D721Med (cell line): ENCODE measurements around the gene KY.

Source experiments
- DNase-seq: peaks from one replicate; pipeline ENCODE4 v3.0.0; 2011; ENCODE audit warnings: low spot score; ENCODE audit not compliant: insufficient read length
- FAIRE-seq: peaks from 2 replicates; lab custom pipeline; 2011; peaks lifted over from hg19 to GRCh38; lab: Jason Lieb, UNC
- TF ChIP-seq, protein P1 (sequence below): IDR thresholded peaks from 2 replicates; pipeline ENCODE4 v1.5.1; 2012; ENCODE audit warnings: mild to moderate bottlenecking, control low read depth; ENCODE audit not compliant: insufficient read depth; ENCODE audit errors: missing control alignments

The KY gene

DNA sequence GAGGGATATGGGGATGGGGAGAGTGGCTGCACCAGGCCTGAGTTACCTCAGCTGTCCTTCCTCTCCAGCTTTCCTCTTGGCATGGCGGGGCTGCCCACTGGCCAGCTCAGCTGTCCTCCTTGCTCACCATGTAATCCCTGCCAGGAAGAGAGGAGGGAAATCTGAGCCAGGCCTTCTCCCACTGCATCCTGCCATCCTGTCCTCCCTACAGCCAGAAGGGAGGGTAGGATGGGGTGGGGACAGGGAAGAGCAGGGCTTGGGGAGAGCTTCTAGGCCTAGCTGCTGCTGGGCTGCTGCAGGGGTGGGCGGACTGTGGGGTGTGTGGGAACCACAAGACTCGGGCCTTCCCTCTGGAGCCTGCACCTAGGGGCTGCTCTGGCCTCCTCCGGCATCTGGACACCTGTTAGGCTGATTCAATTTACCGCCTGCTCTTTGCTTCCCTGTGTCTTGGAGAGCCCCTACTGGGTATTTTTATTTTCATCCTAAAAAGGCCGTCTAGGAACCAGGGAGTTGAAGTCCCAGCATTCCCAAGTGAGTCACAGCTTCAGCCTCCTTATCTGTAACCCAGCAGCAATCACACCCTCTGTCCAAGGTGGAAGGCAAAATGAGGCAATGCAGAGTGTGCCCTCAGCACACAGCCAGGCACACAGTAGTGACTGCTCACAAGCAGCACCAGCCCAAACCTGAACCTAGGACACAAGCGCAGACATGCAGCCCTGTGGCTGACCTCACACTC is 13.1 kb upstream of the KY start:
- TF ChIP-seq, protein P1, sequence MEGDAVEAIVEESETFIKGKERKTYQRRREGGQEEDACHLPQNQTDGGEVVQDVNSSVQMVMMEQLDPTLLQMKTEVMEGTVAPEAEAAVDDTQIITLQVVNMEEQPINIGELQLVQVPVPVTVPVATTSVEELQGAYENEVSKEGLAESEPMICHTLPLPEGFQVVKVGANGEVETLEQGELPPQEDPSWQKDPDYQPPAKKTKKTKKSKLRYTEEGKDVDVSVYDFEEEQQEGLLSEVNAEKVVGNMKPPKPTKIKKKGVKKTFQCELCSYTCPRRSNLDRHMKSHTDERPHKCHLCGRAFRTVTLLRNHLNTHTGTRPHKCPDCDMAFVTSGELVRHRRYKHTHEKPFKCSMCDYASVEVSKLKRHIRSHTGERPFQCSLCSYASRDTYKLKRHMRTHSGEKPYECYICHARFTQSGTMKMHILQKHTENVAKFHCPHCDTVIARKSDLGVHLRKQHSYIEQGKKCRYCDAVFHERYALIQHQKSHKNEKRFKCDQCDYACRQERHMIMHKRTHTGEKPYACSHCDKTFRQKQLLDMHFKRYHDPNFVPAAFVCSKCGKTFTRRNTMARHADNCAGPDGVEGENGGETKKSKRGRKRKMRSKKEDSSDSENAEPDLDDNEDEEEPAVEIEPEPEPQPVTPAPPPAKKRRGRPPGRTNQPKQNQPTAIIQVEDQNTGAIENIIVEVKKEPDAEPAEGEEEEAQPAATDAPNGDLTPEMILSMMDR, result no peak

DNA sequence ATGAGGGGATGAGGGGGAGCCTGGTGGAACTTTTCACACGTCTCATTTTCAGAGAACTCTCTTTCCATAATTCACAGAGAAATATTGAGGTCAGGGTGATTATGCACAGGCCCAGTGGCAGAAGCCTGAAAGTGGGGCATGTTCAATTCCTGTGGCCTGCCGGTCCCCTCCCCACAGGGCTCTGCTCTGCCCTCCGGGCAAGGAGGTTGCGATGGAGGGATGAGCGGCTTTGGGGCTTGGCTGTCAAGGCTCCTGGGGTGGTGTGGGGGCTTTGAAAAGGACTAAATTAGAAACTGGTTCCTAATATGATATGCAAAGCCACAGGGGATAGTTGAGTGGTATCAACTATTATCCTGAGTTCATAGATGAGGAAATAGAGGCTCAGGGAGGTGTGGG is 9.2 kb upstream of the KY start:
- TF ChIP-seq, protein P1, result no peak
- no peak for DNase-seq
- no peak for FAIRE-seq

More for the DNA sequence above, 13.1 kb upstream of the KY start:
- DNase-seq, result no peak
- no peak for FAIRE-seq

DNA sequence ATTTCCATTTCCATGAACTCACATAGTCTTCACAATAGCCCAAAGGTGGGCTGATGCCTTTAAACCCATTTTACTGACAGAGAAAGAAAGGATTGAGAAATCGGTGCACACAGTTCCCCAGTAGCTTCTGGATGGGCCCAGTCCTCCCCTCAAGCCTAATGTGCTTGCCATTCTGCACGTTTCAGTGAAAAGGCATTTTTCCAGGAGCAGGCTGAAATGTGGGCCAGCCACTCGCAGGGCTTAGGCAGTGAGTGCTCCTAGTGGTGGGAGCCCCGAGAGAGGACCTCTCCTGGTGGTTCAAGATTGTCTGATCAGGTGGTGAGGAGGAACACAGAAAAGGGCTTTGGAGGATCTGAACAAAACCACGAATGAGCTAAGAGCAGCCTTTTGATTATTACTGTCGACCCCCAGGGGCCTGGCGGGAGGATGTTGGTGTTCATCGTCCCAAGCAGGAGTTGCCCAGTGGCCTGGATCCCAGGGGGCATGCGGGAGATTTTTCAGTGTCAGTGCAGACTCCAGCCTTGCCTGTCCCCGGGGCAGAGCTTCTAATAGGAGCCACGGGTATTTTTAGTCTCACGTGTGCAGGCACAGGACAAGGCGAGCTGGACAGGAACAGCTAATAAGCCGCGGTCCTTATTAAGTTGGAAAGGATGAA is 8.7 kb upstream of the KY start:
- no peak for FAIRE-seq
- TF ChIP-seq, protein P1, result no peak
- no peak for DNase-seq

DNA sequence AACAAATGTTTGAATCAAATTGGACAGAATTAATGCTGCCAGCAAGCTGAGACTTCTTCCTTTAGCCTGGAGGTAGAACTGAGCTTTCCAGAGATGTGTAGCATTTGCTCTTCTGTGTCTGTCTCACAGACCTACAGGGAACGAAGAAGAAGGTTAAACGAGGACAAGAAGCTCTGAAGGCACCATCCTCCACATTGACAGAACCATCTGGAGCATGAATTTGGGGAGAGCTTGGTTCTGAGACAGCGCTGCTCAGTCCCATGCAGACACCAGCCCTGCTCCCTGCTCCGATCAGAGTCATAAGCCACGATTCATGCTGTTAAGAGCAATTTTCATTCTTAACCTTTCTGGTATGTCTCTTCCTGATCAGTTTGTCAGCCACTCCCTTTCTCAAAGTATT is 7.7 kb upstream of the KY start:
- no peak for FAIRE-seq
- TF ChIP-seq, protein P1, result no peak

DNA sequence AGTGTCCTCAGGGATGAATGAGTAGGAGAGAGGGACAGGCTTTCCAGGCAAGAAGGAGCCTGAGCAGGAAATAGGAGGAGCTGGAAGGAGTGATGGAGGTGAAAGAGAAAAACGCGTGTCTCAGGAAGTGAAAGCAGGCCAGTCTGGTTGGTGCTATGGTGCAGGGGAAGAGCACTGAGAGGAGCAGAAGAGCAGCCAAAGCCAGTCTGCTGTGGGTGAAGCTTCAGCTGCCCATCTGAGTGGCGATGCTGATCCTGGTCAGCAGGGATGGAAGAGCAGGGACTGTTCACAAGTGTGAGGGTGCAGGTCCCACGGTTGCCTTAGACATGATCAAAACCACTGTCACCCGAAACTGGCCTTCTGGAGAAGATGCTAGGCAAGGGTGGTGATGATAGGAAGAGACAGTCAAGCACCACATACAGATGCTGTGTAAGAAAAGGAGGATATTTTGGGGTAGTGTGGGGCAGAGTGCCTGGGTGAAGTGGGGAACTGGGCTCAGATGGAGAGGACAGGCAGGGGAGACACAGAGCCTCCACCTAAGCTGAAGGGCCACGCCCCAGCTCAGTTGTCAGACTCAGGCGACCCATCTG is 5.5 kb upstream of the KY start:
- no peak for DNase-seq
- TF ChIP-seq, protein P1, result no peak
- FAIRE-seq, result no peak

More for the DNA sequence above, 7.7 kb upstream of the KY start:
- DNase-seq, result no peak

DNA sequence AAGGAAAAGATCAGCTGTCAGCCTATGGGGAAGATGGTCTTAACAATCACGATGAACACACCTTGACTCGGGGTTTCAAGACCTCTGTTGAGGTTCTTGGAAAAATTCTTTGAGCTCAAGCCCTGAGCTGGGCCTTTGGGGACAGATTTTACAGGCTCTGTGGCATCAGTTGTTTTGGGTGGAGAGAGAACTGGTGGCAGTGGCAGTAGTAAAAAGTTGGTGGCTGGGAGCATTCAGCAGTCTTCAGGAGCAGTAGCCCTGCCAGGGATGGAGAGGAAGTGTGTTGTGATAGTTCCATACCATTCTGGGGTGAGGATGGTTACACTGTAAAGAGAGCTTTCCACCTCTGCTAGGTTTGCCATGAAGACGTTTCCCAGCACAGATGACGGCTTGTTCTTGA is 4.9 kb upstream of the KY start:
- no peak for DNase-seq
- FAIRE-seq, result no peak
- TF ChIP-seq, protein P1, result no peak
